Measurements from ENCODE around the gene ST3GAL3. TPM values are rescaled to one million over a fixed set of nuclear protein-coding genes. Genes with fewer than 3 reads are reported as not detected.
A peak's percentile ranks its signal among the peaks of the same experiment; 100 is the strongest.

ST3GAL3 gene
- total and polyA plus RNA-seq, 2 of the 13 experiments (the other 11 are each of a cell fraction or from before 2014, with no cell fraction given) = 5.1 to 8.1 TPM

DNA sequence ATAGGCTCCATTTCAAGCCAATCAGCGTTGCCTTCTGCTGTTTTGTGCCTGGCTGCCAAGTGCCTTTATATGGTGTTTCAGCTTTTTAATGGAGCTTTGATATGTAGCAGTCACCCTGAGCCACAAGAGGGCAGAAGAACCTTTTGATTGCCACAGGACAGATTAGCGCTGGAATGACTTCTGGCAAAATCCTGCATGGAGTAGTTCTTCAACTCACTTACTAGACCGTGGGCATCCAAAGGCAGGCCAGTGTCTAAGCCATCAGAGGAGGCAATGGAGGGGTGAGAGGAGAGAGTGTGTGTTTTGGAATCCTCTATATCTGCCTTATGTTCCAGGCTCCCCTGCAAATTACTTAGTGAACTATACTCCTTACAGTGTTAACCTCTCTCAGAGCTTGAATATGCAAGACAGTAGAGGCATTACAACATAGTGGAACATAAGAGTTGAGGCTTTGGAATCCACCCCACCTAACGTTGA lies 56.2 kb downstream of the ST3GAL3 start (continued):
- TF ChIP-seq, protein P1, sequence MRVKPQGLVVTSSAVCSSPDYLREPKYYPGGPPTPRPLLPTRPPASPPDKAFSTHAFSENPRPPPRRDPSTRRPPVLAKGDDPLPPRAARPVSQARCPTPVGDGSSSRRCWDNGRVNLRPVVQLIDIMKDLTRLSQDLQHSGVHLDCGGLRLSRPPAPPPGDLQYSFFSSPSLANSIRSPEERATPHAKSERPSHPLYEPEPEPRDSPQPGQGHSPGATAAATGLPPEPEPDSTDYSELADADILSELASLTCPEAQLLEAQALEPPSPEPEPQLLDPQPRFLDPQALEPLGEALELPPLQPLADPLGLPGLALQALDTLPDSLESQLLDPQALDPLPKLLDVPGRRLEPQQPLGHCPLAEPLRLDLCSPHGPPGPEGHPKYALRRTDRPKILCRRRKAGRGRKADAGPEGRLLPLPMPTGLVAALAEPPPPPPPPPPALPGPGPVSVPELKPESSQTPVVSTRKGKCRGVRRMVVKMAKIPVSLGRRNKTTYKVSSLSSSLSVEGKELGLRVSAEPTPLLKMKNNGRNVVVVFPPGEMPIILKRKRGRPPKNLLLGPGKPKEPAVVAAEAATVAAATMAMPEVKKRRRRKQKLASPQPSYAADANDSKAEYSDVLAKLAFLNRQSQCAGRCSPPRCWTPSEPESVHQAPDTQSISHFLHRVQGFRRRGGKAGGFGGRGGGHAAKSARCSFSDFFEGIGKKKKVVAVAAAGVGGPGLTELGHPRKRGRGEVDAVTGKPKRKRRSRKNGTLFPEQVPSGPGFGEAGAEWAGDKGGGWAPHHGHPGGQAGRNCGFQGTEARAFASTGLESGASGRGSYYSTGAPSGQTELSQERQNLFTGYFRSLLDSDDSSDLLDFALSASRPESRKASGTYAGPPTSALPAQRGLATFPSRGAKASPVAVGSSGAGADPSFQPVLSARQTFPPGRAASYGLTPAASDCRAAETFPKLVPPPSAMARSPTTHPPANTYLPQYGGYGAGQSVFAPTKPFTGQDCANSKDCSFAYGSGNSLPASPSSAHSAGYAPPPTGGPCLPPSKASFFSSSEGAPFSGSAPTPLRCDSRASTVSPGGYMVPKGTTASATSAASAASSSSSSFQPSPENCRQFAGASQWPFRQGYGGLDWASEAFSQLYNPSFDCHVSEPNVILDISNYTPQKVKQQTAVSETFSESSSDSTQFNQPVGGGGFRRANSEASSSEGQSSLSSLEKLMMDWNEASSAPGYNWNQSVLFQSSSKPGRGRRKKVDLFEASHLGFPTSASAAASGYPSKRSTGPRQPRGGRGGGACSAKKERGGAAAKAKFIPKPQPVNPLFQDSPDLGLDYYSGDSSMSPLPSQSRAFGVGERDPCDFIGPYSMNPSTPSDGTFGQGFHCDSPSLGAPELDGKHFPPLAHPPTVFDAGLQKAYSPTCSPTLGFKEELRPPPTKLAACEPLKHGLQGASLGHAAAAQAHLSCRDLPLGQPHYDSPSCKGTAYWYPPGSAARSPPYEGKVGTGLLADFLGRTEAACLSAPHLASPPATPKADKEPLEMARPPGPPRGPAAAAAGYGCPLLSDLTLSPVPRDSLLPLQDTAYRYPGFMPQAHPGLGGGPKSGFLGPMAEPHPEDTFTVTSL (CRISPR knock-in tag; IDR thresholded peaks at IDR 0.05; ENCODE audit: borderline replicate concordance) = 0 out of 2 replicates have a peak, but pooled peaks have one; percentile 20
- TF ChIP-seq ZNF616 (CRISPR knock-in tag; IDR thresholded peaks at IDR 0.05; ENCODE audit: low read depth) (no peak), SAFB2 (CRISPR knock-in tag; IDR thresholded peaks at IDR 0.05; ENCODE audit: borderline replicate concordance, low read depth) (no peak), NBN (conservative IDR thresholded peaks at IDR 0.05) (no peak), SMC3 (IDR thresholded peaks at IDR 0.05; ENCODE audit: low read length) (peak; percentile 90), ZFP41 (CRISPR knock-in tag; IDR thresholded peaks at IDR 0.05; ENCODE audit: borderline replicate concordance) (no peak), RAD21 (CRISPR knock-in tag; IDR thresholded peaks at IDR 0.05) (peak; percentile 85), SOX13 (IDR thresholded peaks at IDR 0.05) (no peak), SOX13 (CRISPR knock-in tag; conservative IDR thresholded peaks at IDR 0.05 in 1 of 2, IDR thresholded peaks at IDR 0.05 in 1 of 2) (0 out of 4 replicates have a peak, but pooled peaks of 1 of the 2 experiments have one; percentile 14), KLF15 (CRISPR knock-in tag; IDR thresholded peaks at IDR 0.05; ENCODE audit: borderline replicate concordance) (no peak), ZNF367 (CRISPR knock-in tag; IDR thresholded peaks at IDR 0.05; ENCODE audit: borderline replicate concordance) (no peak), MIXL1 (CRISPR knock-in tag; IDR thresholded peaks at IDR 0.05) (peak; percentile 51; the same call in 1 of the 2 replicates), STAG1 (CRISPR knock-in tag; IDR thresholded peaks at IDR 0.05) (peak; percentile 91), ZNF550 (CRISPR knock-in tag; IDR thresholded peaks at IDR 0.05; ENCODE audit: borderline replicate concordance) (no peak), ZNF335 (CRISPR knock-in tag; IDR thresholded peaks at IDR 0.05) (peak; percentile 88), PHF8 (CRISPR knock-in tag; IDR thresholded peaks at IDR 0.05) (no peak), CENPT (CRISPR knock-in tag; IDR thresholded peaks at IDR 0.05; ENCODE audit: low read depth) (no peak), SP5 (CRISPR knock-in tag; IDR thresholded peaks at IDR 0.05; ENCODE audit: borderline replicate concordance, low read depth) (no peak), ZNF790 (CRISPR knock-in tag; IDR thresholded peaks at IDR 0.05; ENCODE audit: borderline replicate concordance) (no peak), ZNF839 (CRISPR knock-in tag; IDR thresholded peaks at IDR 0.05; ENCODE audit: borderline replicate concordance) (no peak)
- TF ChIP-seq, protein P2, sequence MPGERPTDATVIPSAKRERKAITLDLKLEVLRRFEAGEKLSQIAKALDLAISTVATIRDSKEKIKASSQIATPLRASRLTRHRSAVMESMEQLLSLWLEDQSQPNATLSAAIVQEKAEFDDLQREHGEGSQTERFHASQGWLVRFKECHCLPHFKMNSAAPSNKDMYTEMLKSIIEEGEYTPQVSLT (CRISPR knock-in tag; IDR thresholded peaks at IDR 0.05; ENCODE audit: borderline replicate concordance, low read depth) = no peak
- TF ChIP-seq, protein P3, sequence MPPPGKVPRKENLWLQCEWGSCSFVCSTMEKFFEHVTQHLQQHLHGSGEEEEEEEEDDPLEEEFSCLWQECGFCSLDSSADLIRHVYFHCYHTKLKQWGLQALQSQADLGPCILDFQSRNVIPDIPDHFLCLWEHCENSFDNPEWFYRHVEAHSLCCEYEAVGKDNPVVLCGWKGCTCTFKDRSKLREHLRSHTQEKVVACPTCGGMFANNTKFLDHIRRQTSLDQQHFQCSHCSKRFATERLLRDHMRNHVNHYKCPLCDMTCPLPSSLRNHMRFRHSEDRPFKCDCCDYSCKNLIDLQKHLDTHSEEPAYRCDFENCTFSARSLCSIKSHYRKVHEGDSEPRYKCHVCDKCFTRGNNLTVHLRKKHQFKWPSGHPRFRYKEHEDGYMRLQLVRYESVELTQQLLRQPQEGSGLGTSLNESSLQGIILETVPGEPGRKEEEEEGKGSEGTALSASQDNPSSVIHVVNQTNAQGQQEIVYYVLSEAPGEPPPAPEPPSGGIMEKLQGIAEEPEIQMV (CRISPR knock-in tag; IDR thresholded peaks at IDR 0.05; ENCODE audit: low read depth) = no peak
- TF ChIP-seq, protein P4, sequence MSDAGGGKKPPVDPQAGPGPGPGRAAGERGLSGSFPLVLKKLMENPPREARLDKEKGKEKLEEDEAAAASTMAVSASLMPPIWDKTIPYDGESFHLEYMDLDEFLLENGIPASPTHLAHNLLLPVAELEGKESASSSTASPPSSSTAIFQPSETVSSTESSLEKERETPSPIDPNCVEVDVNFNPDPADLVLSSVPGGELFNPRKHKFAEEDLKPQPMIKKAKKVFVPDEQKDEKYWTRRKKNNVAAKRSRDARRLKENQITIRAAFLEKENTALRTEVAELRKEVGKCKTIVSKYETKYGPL (CRISPR knock-in tag; IDR thresholded peaks at IDR 0.05) = no peak

Data from HepG2 (cell line).